ENCODE measurements around the gene FHOD3.

GRCh38 chr18:36813101-36813775 is 515.7 kb downstream of the FHOD3 start:
- TF ChIP-seq POLR2A (IDR thresholded peaks at IDR 0.05; ENCODE audit: low read depth, low read length) (no peak), TAF1 (IDR thresholded peaks at IDR 0.05; ENCODE audit: borderline replicate concordance, low read depth, low read length) (no peak)

Data from GM12892 (cell line).